ENCODE measurements around the gene MXD3.
A peak's percentile ranks its signal among the peaks of the same experiment; 100 is the strongest.
"Not testable (repeated sequence)": the region's sequence is repeated elsewhere in the genome, so short reads cannot be mapped to it uniquely, and the experiment has no call there.

Gene MXD3

DNA sequence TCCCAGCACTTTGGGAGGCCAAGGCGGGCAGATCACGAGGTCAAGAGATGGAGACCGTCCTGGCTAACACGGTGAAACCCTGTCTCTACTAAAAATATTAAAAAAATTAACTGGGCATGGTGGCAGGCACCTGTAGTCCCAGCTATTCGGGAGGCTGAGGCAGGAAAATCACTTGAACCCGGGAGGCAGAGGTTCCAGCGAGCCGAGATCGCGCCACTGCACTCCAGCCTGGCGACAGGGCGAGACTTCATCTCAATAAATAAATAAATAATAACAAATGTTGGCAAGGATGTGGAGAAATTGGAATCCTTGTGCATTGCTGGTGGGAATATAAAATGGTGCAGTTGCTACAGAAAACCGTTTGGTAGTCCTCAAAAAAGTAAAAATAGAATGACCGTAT, 31.3 kb upstream of the MXD3 start:
- not testable (repeated sequence) for DNase-seq (ENCODE audit: low spot score)

DNA sequence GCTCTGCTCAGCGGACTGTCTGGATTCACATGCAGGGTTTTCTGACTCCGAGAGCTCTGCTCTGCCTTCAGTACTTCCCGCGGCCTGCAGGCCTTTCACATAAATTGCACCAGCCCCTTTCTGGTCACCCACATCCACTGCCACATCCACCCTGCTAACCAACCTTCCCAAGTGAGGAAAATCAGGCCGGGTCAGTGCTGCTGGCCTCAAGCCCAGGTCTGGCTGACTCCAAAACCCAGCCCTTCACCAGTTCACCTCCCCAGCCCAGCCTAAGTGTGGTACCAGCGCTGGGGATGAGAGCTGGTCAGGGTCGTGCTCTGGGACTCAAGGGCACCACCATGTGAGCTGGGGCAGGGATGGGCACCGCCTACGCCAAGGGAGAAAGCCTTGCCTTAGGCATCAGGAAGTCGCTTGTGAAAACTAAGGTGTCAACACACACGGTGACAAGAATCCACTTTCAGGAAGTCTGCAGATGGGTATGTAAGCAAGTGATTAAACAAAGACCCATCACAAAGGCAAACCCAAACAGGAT, 27.5 kb upstream of the MXD3 start:
- DNase-seq (ENCODE audit: low spot score) = no peak

DNA sequence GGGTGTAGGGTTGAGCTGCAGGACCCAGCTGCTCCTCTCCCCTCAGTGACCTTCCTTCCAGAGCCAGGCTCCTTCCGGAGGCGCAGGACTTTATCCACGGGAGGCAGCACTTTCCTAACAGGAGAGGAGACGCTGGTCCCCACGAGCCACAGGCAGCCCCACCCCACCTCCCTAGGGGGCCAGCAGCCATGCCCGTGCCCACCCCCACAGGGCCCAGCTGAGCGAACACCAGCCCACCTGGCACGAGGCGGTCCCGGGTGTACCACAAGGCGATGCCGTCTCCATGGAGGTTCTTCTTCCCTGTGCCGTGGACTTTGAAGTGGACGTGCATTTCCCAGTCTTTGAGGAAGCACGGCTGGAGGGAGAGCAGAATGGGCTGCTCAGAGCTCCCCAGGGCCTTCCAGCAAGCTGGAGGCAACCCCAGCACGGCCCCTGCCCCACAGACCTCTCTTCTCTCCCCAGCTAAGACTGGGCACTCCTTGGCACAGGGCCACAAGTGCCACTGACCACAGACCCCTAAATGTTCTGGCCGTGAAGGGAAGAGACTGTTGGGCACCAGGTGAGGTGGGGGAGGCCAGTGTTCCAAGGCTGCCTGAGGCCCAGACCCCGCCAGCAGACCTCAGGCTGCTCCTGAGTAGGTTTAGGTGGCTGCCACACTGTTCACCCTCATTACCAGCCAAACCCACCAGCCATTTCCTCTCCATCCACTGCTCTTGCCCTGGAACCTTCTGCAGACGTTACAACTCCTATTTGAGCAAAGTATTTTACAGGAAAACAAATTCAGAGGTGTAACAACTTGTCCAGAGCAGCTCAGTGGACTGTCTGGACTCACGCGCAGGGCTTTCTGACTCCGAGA, 26.8 kb upstream of the MXD3 start:
- no peak for DNase-seq (ENCODE audit: low spot score)

DNA sequence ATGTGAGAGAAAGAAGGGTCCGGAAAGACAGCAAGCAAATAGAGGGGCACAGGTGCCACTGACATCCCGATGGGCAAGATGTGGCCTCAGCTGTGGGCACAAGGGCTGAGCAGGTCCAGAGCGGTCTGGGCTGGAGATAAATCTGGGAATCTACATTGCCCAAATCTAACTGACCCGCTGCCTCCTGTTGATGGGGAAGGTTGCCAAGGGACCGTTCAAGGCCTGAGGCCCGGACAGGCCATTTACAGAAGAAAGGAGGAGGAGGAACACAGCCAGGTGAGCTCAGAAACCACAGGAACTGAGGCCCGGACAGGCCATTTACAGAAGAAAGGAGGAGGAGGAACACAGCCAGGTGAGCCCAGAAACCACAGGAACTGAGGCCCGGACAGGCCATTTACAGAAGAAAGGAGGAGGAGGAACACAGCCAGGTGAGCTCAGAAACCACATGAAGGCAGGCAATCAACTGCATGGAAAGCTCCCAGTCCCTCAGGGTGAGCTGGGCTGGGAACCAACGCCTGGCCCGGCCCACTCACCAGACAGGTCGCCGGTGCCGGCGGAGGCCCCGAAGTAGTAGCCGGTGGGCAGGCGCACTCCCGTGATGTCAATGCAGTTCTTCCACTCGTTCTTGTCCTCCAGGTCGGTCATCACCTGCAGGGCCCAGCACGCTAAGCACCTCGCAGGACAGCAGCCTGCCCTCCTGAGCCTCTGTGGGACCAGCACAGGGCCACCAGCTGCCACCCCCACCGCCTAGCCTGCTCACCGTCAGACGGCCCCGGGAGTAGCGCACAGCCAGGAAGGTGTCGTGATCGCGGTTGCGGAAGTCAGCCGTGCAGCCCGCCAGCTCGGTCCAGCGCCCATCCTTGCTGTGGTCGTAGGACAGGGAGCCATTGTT, 25.2 kb upstream of the MXD3 start:
- DNase-seq (ENCODE audit: low spot score) = no peak

DNA sequence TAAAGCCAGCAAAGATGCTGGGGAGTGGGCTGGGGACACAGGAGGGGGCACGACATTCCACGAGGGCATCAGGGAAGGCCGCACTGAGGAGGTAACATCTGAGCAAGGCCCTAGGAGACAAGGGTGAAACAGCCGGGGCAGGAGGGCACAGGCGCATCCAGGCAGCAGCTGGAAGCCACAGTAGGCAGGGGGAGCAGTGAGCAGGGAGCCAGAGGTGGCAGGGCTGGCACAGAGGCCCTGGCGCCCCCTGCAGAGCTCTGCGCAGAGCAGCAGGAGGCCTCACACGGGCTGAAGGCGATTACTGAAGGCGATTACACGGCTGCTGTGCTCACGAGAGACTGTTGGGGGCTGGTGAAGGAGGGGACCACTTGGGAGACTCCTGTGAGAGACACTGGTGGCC, 24.4 kb upstream of the MXD3 start:
- peak; percentile 41 for DNase-seq (ENCODE audit: low spot score)

DNA sequence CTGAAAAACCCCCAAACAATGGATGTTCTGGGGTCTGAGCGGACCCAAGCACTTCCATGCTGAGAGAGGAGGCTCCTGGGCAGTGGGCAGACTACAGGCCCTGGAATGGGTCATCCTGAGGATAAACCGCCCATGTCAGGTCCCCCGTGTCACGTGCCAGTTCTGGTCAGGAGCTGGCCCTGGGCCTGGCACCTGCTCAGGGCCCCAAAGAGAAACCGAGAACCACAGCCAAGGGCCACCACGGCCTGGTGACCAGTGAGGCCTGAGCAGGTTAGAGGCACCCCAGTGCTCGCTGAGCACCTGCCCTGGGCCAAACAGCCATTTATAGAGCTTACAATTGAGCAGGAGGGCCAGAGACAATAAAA, 24.0 kb upstream of the MXD3 start:
- no peak for DNase-seq (ENCODE audit: low spot score)

DNA sequence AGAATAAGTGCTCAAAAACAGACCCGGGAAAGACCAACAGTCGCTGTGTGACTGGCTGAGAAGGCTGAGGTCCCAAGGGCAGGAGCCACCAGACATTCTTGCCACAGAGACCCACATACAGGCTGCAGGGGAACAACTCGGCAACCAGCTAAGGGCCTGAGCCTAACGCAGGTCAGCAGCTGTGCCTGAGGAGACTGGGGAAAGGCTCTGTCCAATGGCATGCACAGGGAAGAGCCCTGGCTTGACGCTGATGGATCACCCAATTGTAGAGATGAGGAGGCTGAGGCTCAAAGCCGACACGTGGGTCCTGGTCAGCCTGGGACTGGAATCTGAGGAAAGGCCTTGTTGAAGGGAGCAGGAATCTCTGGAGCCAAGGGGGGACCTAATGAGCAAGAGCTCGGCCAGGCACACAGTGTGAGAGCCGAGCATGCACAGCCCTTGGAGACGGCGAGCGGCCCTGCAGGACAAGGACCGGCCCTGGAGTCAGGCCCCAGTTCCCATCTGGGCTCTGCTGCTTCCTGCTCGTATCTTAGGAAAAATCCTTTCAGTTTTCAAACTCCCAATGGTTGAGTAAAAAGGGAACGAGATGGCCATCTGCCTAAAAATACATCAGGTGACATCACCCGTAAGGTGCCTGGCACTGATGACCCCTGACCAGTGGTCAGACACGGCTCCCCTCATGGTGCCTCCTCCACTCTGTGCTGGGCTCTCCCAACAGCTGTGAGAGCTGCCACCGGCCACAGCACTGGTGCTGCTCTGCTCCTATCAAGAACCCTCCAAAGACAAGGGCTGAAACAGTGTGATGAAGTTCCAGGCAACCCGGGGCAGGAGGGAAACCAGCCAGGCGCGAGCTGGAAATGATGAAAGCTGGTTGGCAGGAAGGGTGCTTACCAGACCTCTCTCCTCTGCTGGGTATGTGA, 23.3 kb upstream of the MXD3 start:
- no peak for DNase-seq (ENCODE audit: low spot score)

DNA sequence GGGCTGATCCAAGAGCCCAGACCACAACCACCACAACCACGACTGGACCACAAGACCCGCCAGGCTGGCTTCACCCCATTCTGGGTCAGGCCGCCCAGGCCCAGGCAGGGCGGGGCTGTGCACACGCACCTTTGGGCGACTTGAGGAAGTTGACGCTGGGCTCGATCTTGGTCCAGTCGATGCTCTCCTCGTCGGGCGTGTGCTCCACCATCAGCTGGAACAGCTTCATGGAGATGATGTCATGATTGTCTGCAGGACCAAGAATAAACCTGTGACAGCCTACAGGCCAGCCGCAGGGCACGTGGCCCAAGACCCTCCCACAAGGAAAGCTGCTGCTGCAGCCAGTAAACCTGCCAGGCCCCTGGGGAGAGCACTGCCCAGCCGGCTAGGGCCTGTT, 22.5 kb upstream of the MXD3 start:
- DNase-seq (ENCODE audit: low spot score) = no peak

DNA sequence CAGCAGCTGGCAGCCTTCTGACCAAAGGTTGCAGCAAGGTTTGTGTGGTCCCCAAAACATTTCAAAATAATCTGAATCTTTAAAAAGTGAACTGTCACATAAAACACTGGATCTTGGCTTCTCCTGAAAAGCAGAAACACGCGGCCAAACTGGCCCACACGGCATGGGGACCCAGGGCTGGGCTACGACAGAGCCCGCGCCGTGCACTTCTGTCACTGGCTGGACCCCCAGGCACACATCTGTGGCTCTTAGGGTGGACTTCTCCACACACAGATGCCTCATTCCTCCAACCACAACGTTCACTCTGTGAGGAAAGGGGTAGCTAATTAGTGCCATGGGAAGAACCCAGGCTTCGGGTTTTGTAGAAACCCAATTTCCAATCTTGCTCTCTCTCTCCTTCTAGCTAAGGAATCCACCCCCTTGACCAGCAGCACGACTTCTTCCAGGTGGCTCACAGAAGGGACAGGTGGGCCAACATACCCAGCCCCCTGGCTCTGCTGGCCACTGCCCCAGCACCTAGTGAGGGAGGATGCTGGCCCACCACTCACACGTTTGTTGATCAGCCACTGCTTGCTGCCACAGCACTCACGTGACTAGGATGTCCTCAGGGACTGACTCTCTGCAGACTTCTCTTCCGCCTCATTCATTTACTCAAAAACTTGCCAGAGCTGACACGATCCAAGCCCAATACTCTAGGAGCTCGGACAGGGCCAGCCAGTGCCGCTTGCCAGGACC, 21.9 kb upstream of the MXD3 start:
- DNase-seq (ENCODE audit: low spot score) = no peak

DNA sequence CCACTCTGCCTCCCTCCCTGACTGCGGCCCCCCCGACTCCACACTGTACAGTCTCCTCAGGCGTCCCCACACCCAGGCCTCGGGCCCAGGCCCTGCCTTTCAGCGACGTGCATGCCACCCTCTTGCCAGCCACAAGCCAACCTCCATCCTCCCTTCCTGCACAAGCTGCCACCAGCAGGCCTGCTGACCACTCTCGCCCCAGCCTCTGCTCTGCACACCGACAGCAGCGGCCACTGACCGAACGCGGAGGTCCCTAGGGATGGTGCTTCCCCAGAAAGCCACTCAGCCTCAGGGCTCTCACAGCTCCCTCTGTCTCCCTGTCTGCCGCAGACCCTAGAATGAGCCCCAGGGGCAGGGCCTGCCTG, 21.2 kb upstream of the MXD3 start:
- DNase-seq (ENCODE audit: low spot score) = no peak

DNA sequence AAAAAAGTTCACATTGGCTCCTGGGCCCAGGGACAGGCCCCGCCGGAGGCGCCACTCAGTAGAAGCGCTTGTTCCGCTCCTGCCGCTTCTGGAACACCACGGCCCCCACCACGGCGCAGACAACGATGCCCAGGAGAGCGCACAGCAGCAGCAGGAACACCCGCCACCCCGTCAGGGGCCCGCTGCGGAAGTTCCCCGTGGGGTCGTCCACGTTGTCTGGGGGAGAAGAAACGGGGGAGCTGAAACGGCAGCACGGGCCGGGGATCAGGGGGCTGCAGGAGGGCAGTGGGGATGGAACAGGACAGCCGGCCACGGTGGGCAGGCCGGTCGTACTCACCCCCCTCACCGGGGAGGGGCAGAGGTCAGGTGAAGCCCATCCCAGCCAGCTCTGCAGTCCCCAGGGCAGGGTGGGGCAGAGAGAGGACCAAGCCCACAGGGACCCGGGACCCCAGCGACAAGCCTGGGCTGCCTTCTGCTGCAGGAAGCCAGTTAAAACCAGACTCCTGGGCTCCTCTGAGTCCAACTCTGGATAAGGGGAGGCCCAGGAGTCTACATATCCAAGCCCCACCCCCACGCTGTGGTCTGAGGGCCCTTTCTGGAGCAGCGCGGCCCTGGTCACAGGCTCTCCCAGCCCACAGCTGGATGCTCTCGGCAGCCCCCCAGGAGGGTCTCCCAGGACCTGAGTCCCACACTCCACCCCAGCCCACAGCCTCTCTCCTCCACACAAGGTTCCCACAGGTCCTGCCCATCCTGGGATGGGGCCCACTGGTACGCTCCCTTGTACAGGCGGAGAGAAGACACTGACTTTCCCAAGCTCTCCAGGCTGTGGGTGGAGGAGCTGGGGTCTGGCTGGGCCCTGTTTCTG, 20.6 kb upstream of the MXD3 start:
- DNase-seq (ENCODE audit: low spot score) = no peak

DNA sequence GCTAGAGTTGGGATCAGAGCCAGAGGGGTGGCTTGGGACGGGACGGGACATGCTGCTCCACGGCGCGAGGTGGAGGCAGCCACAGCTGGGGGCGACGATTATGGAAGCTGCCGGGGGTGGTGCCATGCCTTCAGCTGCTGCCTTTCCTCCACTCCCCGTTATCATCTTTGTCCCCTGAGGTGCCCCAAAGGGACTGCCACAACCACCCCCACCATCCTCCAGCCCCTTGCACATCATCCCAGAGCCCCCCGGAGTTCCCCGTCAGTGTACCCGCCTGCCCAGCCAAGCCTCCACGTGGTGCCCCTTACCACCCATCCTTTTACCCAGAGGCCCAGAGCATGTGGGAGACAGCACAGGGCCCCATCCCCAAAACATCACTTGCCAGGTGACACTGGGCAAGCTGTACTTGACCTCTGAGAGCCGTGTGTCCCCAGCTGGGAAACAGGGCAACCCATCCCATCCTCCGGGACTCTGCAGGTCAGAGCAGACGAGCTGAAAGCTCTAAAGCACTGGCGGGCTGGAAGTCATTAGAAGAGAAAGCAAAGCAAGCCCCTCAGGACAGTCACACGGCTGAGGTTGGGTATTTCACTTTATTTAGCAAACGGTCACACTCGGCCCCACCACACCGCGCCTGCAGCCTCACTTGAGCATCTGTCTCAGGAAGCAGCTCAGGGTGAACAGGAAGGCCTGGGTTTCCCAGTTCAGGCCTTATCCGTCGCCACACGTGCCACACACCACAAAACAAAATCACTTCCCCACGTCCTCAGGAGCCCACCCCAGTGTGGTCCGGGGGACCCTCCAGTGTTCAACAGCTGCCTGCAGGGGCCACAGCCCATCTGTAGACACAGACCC, 19.5 kb upstream of the MXD3 start:
- DNase-seq (ENCODE audit: low spot score) = no peak

DNA sequence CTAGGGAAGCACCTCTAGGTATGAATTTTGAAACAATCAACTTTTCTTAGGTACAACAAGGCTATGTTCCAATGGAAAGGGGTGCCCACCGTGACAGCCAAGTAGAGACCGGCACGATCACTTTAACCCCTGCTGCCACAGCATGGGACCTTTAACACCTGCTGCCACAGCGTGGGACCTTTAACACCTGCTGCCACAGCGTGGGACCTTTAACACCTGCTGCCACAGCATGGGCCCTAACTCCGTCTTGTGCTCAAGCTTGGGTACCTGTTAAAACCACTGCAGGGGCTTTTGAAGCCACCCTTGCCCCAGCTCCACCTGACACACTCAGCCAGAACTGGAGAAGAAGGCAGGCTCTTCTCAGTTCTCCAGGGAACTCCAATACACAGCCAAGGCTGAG, 18.2 kb upstream of the MXD3 start:
- no peak for DNase-seq (ENCODE audit: low spot score)

DNA sequence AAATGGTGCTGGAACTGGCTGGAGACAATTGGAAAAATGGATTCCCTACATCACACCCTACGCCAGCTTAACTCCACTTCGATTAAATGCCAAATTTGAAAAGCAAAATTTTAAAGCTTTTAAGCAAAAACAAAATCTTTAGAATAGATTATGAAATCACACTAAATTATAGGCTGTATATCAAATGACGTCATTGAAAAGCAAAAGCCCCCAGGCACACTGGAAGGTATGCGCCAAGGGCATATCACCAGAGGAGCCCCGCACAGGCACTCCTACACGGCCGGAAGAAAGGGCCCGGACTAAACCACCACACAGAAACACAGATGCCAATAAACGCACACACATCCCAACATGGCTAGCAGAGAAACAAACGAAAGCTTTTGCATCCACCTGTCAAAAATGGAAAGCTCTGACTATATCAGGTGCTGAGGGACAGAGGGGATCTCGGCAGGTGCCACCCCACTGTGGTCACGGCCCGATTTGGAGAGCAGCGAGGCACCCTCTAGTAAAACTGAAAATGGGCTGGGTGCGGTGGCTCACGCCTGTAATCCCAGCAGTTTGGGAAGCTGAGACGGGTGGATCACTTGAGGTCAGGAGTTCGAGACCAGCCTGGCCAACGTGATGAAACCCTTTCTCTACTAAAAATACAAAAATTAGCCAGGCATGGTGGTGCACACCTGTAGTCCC, 17.0 kb upstream of the MXD3 start:
- DNase-seq (ENCODE audit: low spot score) = no peak

DNA sequence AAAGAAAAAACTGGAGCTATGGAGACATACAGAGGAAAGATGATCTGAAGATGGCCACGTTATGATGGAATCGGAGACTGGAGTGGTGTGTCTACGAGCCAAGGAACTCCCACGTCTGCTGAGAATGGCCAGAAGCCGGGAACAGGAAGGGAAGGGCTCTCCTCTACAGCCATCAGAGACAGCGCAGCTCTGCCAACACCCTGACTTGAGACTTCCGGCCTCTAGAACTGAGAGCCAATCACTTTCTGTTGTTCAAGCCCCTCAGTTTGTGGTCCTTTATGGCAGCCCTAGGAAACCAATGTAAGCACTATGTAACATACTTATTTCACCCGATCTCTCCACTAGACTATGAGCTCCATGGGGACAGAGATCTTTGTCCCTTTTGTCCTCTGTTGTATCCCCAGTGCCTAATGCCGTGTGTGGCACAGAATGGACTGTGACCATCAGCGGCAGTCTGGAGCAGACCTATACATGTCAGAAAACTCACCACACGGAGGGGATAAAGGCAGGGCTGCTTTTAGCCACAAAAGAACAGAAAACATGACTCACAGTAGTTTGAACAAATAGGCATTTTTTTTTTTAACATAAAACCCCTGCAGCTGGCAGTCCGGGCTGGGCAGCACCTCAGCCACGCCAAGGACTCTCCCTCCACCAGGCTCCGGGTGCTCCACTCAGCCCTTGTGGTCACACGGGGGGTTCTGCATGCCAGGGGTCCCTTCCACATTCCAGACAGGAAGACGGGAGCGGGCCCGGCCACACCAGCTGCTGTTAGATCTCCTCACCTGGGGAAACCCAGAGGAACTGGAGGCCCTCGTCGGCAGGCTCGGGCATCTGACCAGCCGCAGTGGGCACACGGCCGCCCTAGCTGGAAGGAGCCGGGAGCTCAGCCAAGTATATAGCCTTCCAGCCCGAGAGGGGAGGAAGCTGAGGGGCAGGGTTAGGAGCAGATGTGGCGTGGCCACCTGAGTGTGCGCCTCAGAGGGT, 16.1 kb upstream of the MXD3 start:
- DNase-seq (ENCODE audit: low spot score) = no peak

DNA sequence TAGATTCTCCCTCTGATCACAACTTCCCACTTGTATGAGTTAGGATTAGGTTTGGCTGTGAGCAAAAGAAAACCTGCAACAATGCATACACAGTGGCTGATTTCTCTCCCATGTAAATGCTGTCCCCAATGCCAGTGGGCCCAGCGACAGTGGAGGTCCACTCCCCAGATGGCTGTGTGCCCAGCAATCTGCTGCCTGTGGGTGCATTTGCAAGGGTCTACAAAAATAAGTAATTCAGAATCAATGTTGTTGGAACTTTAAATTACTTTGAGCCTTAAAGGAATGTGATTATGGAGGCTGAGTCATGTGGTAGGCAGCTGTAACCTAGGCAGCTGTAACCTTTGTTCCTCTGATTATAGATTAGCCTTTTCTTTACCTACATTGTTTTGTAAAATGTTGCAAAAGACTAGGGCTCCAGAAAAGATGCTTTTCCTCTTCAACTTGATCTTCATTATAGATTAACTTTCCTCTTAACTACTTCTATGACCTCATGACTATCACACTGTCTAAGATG, 14.2 kb upstream of the MXD3 start:
- DNase-seq (ENCODE audit: low spot score) = no peak

DNA sequence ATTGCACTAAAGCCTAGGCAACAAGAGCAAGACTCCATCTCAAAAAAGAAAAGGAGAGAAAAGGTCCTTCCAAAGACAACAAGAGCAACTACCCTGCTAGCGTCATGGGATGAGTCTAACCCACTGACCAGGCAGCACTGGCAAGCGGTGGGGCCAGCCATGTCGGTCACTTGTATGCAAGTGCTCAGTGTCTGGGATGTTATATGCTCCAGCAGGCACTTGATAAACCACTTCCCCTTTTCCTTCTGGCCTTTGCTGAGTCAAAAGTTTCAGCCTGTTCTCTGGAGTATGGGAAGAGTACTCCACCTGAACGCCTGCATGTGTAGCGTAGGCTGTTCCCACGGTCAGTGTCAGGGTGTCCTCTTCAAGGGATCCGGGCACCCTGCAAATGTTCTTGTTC, 9.2 kb upstream of the MXD3 start:
- no peak for DNase-seq (ENCODE audit: low spot score)

All from RKO (cell line).